ENCODE measurements around the gene CDPF1.

DNA sequence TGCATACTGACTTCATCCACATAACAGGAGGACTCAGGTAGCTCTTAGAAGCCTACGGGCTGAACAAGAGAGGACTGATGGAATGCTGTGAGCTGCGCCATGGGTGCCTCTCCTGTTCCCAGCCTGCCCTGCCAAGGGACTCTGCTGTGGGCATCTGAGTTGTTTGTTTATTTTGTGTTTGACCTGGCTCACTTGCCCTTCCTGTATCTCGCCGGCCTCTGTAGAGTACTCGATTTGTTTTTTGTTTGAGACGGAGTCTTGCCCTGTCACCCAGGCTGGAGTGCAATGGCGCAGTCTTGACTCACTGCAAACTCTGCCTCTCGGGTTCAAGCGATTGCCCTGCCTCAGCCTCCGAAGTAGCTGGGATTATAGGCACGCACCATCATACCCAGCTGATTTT is 19.5 kb upstream of the CDPF1 start:
- TF ChIP-seq, protein P1, sequence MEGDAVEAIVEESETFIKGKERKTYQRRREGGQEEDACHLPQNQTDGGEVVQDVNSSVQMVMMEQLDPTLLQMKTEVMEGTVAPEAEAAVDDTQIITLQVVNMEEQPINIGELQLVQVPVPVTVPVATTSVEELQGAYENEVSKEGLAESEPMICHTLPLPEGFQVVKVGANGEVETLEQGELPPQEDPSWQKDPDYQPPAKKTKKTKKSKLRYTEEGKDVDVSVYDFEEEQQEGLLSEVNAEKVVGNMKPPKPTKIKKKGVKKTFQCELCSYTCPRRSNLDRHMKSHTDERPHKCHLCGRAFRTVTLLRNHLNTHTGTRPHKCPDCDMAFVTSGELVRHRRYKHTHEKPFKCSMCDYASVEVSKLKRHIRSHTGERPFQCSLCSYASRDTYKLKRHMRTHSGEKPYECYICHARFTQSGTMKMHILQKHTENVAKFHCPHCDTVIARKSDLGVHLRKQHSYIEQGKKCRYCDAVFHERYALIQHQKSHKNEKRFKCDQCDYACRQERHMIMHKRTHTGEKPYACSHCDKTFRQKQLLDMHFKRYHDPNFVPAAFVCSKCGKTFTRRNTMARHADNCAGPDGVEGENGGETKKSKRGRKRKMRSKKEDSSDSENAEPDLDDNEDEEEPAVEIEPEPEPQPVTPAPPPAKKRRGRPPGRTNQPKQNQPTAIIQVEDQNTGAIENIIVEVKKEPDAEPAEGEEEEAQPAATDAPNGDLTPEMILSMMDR (IDR thresholded peaks at IDR 0.05 in 8 of 11, conservative IDR thresholded peaks at IDR 0.05 in 3 of 11), result no peak
- TF ChIP-seq POLR2A (IDR thresholded peaks at IDR 0.05), result no peak
- no peak for TF ChIP-seq POLR2AphosphoS5 (IDR thresholded peaks at IDR 0.05)
